Loucy (cell line): ENCODE measurements around the gene SLC39A8.

Experiments used
- H2AFZ ChIP-seq: fragments of 200-600 bp; sonication (generic); 2 replicates; pipeline ENCODE4 v1.6.0; 2016; ENCODE audit warnings: antibody characterized with exemption, mild to moderate bottlenecking, low read length, moderate library complexity
- H3F3A ChIP-seq: fragments of 200-600 bp; 2 replicates; pipeline ENCODE4 v1.6.0; 2016; ENCODE audit warnings: antibody characterized with exemption, low read depth, mild to moderate bottlenecking
- H3K27me3 ChIP-seq: fragments of 200-600 bp; sonication (generic); 2 replicates; pipeline ENCODE4 v1.6.1; 2014; ENCODE audit warnings: low read length, mild to moderate bottlenecking; ENCODE audit not compliant: insufficient read depth, poor library complexity, severe bottlenecking
- H3K36me3 ChIP-seq: fragments of 200-600 bp; sonication (generic); 2 replicates; pipeline ENCODE4 v1.6.1; 2016; ENCODE audit warnings: low read length; ENCODE audit not compliant: insufficient read depth
- H3K4me1 ChIP-seq: fragments of 200-600 bp; sonication (generic); 2 replicates; pipeline ENCODE4 v1.5.1; 2014; ENCODE audit warnings: low read length, mild to moderate bottlenecking; ENCODE audit not compliant: insufficient read depth, poor library complexity, severe bottlenecking
- H3K4me2 ChIP-seq: fragments of 200-600 bp; sonication (generic); 2 replicates; pipeline ENCODE4 v1.6.0; 2014; ENCODE audit warnings: antibody characterized with exemption, low read length, low read depth, mild to moderate bottlenecking; ENCODE audit not compliant: poor library complexity, severe bottlenecking
- H3K4me3 ChIP-seq: fragments of 200-600 bp; sonication (generic); 2 replicates; pipeline ENCODE4 v1.5.1; 2014; ENCODE audit warnings: low read length, mild to moderate bottlenecking, mixed read lengths; ENCODE audit not compliant: poor library complexity, severe bottlenecking
- H3K79me2 ChIP-seq: fragments of 200-600 bp; sonication (generic); 2 replicates; pipeline ENCODE4 v1.6.1; 2014; ENCODE audit warnings: low read length; ENCODE audit not compliant: insufficient read depth
- H3K9ac ChIP-seq: fragments of 200-600 bp; sonication (generic); 2 replicates; pipeline ENCODE4 v1.6.0; 2014; ENCODE audit warnings: mild to moderate bottlenecking, low read depth, low read length, moderate library complexity; ENCODE audit not compliant: poor library complexity, severe bottlenecking
- H3K9me2 ChIP-seq: fragments of 200-600 bp; sonication (generic); replicated peaks from 2 replicates; pipeline ENCODE4 v1.6.1; 2016; ENCODE audit warnings: low read depth, low read length, mixed read lengths
- H3K9me3 ChIP-seq: fragments of 200-600 bp; sonication (generic); 2 replicates; pipeline ENCODE4 v1.6.1; 2014; ENCODE audit warnings: mild to moderate bottlenecking, antibody characterized with exemption, low read length, low read depth; ENCODE audit not compliant: insufficient read depth
- H4K20me1 ChIP-seq: fragments of 200-600 bp; sonication (generic); 2 replicates; pipeline ENCODE4 v1.6.0; 2014; ENCODE audit warnings: antibody characterized with exemption, low read length, mild to moderate bottlenecking; ENCODE audit not compliant: insufficient read depth, poor library complexity, severe bottlenecking
- CTCF ChIP-seq: fragments of 200-600 bp; sonication (generic); conservative IDR thresholded peaks from 2 replicates; pipeline ENCODE4 v1.5.1; 2014; ENCODE audit warnings: mild to moderate bottlenecking, antibody characterized with exemption, low read length
- EZH2phosphoT487 ChIP-seq: fragments of 200-600 bp; IDR thresholded peaks from 2 replicates; pipeline ENCODE4 v1.6.1; 2018; ENCODE audit warnings: antibody characterized with exemption, mild to moderate bottlenecking, moderate library complexity, borderline replicate concordance

The SLC39A8 gene

DNA sequence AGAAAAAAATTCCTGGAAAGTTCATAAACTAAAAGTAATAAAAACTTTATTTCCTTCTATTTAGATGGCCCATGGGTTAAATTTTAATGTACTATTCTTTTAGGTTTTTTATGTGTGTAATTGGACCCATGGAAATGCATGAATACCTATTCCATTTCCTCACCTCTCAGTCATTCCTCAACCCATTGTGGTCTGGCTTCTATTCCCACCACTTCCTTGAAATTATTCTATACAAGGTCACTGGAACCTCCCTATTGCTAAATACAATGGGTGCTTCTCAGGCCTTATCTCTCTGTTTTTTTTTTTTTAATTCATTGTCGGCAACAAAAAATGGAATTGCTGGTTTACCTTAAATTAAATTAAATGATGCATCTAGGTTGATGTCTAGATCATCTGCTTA lies 17.2 kb downstream of the SLC39A8 start:
- no peaks in the 10 kb centered on the region for H3K9me3 ChIP-seq

DNA sequence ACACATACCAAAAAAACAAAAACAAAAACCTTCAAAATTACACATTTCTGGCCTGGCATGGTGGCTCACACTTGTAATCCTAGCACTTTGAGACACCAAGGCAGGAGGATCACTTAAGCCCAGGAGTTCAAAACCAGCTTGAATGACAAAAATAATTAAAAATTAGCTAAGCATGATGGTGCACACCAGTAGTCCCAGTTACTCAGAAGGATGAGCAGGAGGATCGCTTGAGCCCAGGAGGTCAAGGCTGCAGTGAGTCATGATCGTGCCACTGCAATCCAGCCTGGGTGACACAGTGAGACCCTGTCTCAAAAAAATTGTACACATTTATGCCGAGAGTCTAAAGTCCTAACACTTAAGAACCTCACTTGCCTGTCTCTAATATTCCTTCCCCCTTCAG lies 18.3 kb downstream of the SLC39A8 start:
- Histone ChIP-seq H3K36me3 (peaks cover 27% of the 10 kb centered on the region; the same call in 1 of the 2 replicates), H3F3A (no peaks in the 10 kb centered on the region), H3K9me2 (no peaks in the 10 kb centered on the region), H2AFZ (no peak overlapping the region), H3K4me3 (no peak overlapping the region), H4K20me1 (peaks cover 55% of the 10 kb centered on the region), H3K27me3 (no peaks in the 10 kb centered on the region), H3K4me2 (no peak overlapping the region), H3K9me3 (no peaks in the 10 kb centered on the region), H3K4me1 (peaks cover 1% of the 10 kb centered on the region), H3K79me2 (peaks cover 98% of the 10 kb centered on the region), H3K9ac (no peak overlapping the region)
- TF ChIP-seq EZH2phosphoT487 (no peak), CTCF (no peak)

More for the DNA sequence above, 17.2 kb downstream of the SLC39A8 start:
- no peaks in the 10 kb centered on the region for H3K9me2 ChIP-seq
- no peaks in the 10 kb centered on the region for H3F3A ChIP-seq
- peaks cover 44% of the 10 kb centered on the region for H4K20me1 ChIP-seq
- H3K36me3 ChIP-seq: peaks cover 16% of the 10 kb centered on the region; the same call in 1 of the 2 replicates
- H3K9ac ChIP-seq: no peak overlapping the region
- H3K4me1 ChIP-seq: no peaks in the 10 kb centered on the region
- H2AFZ ChIP-seq: no peak overlapping the region
- H3K79me2 ChIP-seq: peaks cover 98% of the 10 kb centered on the region
- no peak overlapping the region for H3K4me2 ChIP-seq
- TF ChIP-seq CTCF (no peak), EZH2phosphoT487 (no peak)
- H3K4me3 ChIP-seq: no peak overlapping the region
- H3K27me3 ChIP-seq: no peaks in the 10 kb centered on the region

DNA sequence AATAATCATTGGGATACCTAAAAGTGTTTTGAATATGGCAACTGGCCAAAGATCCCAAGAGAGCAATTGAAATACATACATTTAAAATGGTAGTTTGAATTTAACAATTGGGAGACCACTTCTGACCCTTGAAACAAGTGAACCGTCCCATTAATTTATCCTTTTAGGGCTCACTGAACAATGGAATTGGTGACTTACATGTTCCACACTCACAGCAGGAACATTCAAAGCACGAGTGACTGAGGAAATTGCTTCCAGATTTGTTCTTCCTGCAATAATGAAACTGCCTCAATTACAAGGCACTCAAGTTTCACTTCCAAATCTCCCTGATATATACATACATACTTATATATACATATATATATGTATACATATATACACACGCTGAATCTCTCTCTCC lies 20.6 kb downstream of the SLC39A8 start:
- no peak overlapping the region for H2AFZ ChIP-seq
- H3K27me3 ChIP-seq: no peaks in the 10 kb centered on the region
- H3K36me3 ChIP-seq: peaks cover 28% of the 10 kb centered on the region; the same call in 1 of the 2 replicates
- H3K79me2 ChIP-seq: peaks cover 91% of the 10 kb centered on the region
- no peak overlapping the region for H3K4me3 ChIP-seq
- no peaks in the 10 kb centered on the region for H3K9me3 ChIP-seq
- peaks cover 61% of the 10 kb centered on the region for H4K20me1 ChIP-seq
- no peak overlapping the region for H3K4me2 ChIP-seq
- no peaks in the 10 kb centered on the region for H3F3A ChIP-seq
- no peaks in the 10 kb centered on the region for H3K9me2 ChIP-seq
- H3K9ac ChIP-seq: no peak overlapping the region
- TF ChIP-seq CTCF (no peak), EZH2phosphoT487 (no peak)
- H3K4me1 ChIP-seq: peaks cover 11% of the 10 kb centered on the region
